Myometrial cell (primary cell): ENCODE data around the gene CEP83. TPM values are rescaled to one million over a fixed set of nuclear protein-coding genes. Genes with fewer than 3 reads are reported as not detected.

Source experiments
- total RNA-seq: library from RNA; depleted of rRNA; stranded (reverse); fragments of >200 nt; gene quantifications from 2 replicates; pipeline ENCODE4 v1.2.3, GENCODE V29; 2015

The CEP83 gene
- total RNA-seq = 6.3 and 12.8 TPM in 2 replicates

GRCh38 chr12:94459728-94460615, at the start of gene CEP83:
CEP83 (minus strand) TSS chr12:94459867; CDS start chr12:94412490, 47,377 bp downstream.

Other genes starting within 250 kb of the CEP83 start
- 0.86 and 2.3 TPM in 2 replicates for gene TMCC3, start 190.7 kb upstream of the CEP83 start, total RNA-seq